Measurements from ENCODE around the gene DIPK1B.

The DIPK1B gene

GRCh38 chr9:136728080-136728547 is 15.7 kb downstream of the DIPK1B start:
- H3K9me3 ChIP-seq (ENCODE audit: low read length), result no peaks in the 10 kb centered on the region
- peak overlapping the region; percentile 44 to 97 for H3K4me3 ChIP-seq (ENCODE audit: low read depth in 1 of 2, low read length in 2 of 2)
- H3K27me3 ChIP-seq (ENCODE audit: control insufficient read depth in 1 of 2, insufficient read depth in 2 of 2, low read length in 2 of 2), result no peaks in the 10 kb centered on the region
- peaks cover 27% of the 10 kb centered on the region for H3K4me1 ChIP-seq (ENCODE audit: insufficient read depth, low read length)
- H3K9ac ChIP-seq (ENCODE audit: low read length), result peak overlapping the region; percentile 55
- H3K36me3 ChIP-seq (ENCODE audit: insufficient read depth, low read length), result peaks cover 33% of the 10 kb centered on the region
- peak overlapping the region; percentile 62 for H3K27ac ChIP-seq (ENCODE audit: low read depth, low read length)

GRCh38 chr9:136728548-136729123 is 16.3 kb downstream of the DIPK1B start:
- Histone ChIP-seq H3K27ac (ENCODE audit: low read depth, low read length) (peak overlapping the region; percentile 62), H3K4me3 (ENCODE audit: low read depth in 1 of 2, low read length in 2 of 2) (peak overlapping the region; percentile 44 to 97), H3K9me3 (ENCODE audit: low read length) (no peaks in the 10 kb centered on the region), H3K4me1 (ENCODE audit: insufficient read depth, low read length) (peaks cover 27% of the 10 kb centered on the region), H3K9ac (ENCODE audit: low read length) (peak overlapping the region; percentile 5), H3K27me3 (ENCODE audit: control insufficient read depth in 1 of 2, insufficient read depth in 2 of 2, low read length in 2 of 2) (no peaks in the 10 kb centered on the region), H3K36me3 (ENCODE audit: insufficient read depth, low read length) (peaks cover 28% of the 10 kb centered on the region)

GRCh38 chr9:136729144-136729543 is 16.8 kb downstream of the DIPK1B start:
- H3K27ac ChIP-seq (ENCODE audit: low read depth, low read length), result peak overlapping the region; percentile 3
- peak overlapping the region; percentile 44 to 97 for H3K4me3 ChIP-seq (ENCODE audit: low read depth in 1 of 2, low read length in 2 of 2)
- no peak overlapping the region for H3K9ac ChIP-seq (ENCODE audit: low read length)
- peaks cover 27% of the 10 kb centered on the region for H3K4me1 ChIP-seq (ENCODE audit: insufficient read depth, low read length)
- H3K36me3 ChIP-seq (ENCODE audit: insufficient read depth, low read length), result peaks cover 23% of the 10 kb centered on the region
- H3K9me3 ChIP-seq (ENCODE audit: low read length), result no peaks in the 10 kb centered on the region
- H3K27me3 ChIP-seq (ENCODE audit: control insufficient read depth in 1 of 2, insufficient read depth in 2 of 2, low read length in 2 of 2), result no peaks in the 10 kb centered on the region

GRCh38 chr9:136729926-136730325 is 17.6 kb downstream of the DIPK1B start:
- no peak overlapping the region for H3K9ac ChIP-seq (ENCODE audit: low read length)
- no peak overlapping the region for H3K27ac ChIP-seq (ENCODE audit: low read depth, low read length)
- no peaks in the 10 kb centered on the region for H3K9me3 ChIP-seq (ENCODE audit: low read length)
- no peak overlapping the region for H3K4me3 ChIP-seq (ENCODE audit: low read depth in 1 of 2, low read length in 2 of 2)
- H3K36me3 ChIP-seq (ENCODE audit: insufficient read depth, low read length), result peaks cover 17% of the 10 kb centered on the region
- no peaks in the 10 kb centered on the region for H3K27me3 ChIP-seq (ENCODE audit: control insufficient read depth in 1 of 2, insufficient read depth in 2 of 2, low read length in 2 of 2)
- H3K4me1 ChIP-seq (ENCODE audit: insufficient read depth, low read length), result peaks cover 27% of the 10 kb centered on the region

GRCh38 chr9:136732444-136733178 is 20.2 kb downstream of the DIPK1B start:
- H3K9me3 ChIP-seq (ENCODE audit: low read length), result no peaks in the 10 kb centered on the region
- H3K27ac ChIP-seq (ENCODE audit: low read depth, low read length), result no peak overlapping the region
- no peaks in the 10 kb centered on the region for H3K27me3 ChIP-seq (ENCODE audit: control insufficient read depth in 1 of 2, insufficient read depth in 2 of 2, low read length in 2 of 2)
- no peak overlapping the region for H3K4me3 ChIP-seq (ENCODE audit: low read depth in 1 of 2, low read length in 2 of 2)
- no peaks in the 10 kb centered on the region for H3K36me3 ChIP-seq (ENCODE audit: insufficient read depth, low read length)
- H3K9ac ChIP-seq (ENCODE audit: low read length), result no peak overlapping the region
- peaks cover 10% of the 10 kb centered on the region for H3K4me1 ChIP-seq (ENCODE audit: insufficient read depth, low read length)

GRCh38 chr9:136733611-136734010 is 21.2 kb downstream of the DIPK1B start:
- Histone ChIP-seq H3K9me3 (ENCODE audit: low read length) (no peaks in the 10 kb centered on the region), H3K36me3 (ENCODE audit: insufficient read depth, low read length) (no peaks in the 10 kb centered on the region), H3K27ac (ENCODE audit: low read depth, low read length) (no peak overlapping the region), H3K4me1 (ENCODE audit: insufficient read depth, low read length) (peaks cover 10% of the 10 kb centered on the region), H3K4me3 (ENCODE audit: low read depth in 1 of 2, low read length in 2 of 2) (no peak overlapping the region), H3K27me3 (ENCODE audit: control insufficient read depth in 1 of 2, insufficient read depth in 2 of 2, low read length in 2 of 2) (no peaks in the 10 kb centered on the region), H3K9ac (ENCODE audit: low read length) (no peak overlapping the region)

GRCh38 chr9:136734837-136735496 is 22.6 kb downstream of the DIPK1B start:
- H3K4me1 ChIP-seq (ENCODE audit: insufficient read depth, low read length), result no peaks in the 10 kb centered on the region

GRCh38 chr9:136735812-136736480 is 23.6 kb downstream of the DIPK1B start:
- H3K9ac ChIP-seq (ENCODE audit: low read length), result no peak overlapping the region
- H3K27ac ChIP-seq (ENCODE audit: low read depth, low read length), result no peak overlapping the region
- H3K36me3 ChIP-seq (ENCODE audit: insufficient read depth, low read length), result no peaks in the 10 kb centered on the region
- H3K4me3 ChIP-seq (ENCODE audit: low read depth in 1 of 2, low read length in 2 of 2), result no peak overlapping the region
- H3K4me1 ChIP-seq (ENCODE audit: insufficient read depth, low read length), result no peaks in the 10 kb centered on the region
- peaks cover 0 to 8% of the 10 kb centered on the region in 2 donors for H3K27me3 ChIP-seq (ENCODE audit: control insufficient read depth in 1 of 2, insufficient read depth in 2 of 2, low read length in 2 of 2)
- H3K9me3 ChIP-seq (ENCODE audit: low read length), result no peaks in the 10 kb centered on the region

More at GRCh38 chr9:136734837-136735496, 22.6 kb downstream of the DIPK1B start:
- H3K27me3 ChIP-seq (ENCODE audit: control insufficient read depth in 1 of 2, insufficient read depth in 2 of 2, low read length in 2 of 2), result no peaks in the 10 kb centered on the region
- H3K4me3 ChIP-seq (ENCODE audit: low read depth in 1 of 2, low read length in 2 of 2), result no peak overlapping the region
- no peak overlapping the region for H3K9ac ChIP-seq (ENCODE audit: low read length)
- no peak overlapping the region for H3K27ac ChIP-seq (ENCODE audit: low read depth, low read length)
- no peaks in the 10 kb centered on the region for H3K9me3 ChIP-seq (ENCODE audit: low read length)
- no peaks in the 10 kb centered on the region for H3K36me3 ChIP-seq (ENCODE audit: insufficient read depth, low read length)

GRCh38 chr9:136738960-136739359 is 26.6 kb downstream of the DIPK1B start:
- H3K4me1 ChIP-seq (ENCODE audit: insufficient read depth, low read length), result no peaks in the 10 kb centered on the region
- no peak overlapping the region for H3K4me3 ChIP-seq (ENCODE audit: low read depth in 1 of 2, low read length in 2 of 2)
- H3K9ac ChIP-seq (ENCODE audit: low read length), result no peak overlapping the region
- peaks cover 13 to 38% of the 10 kb centered on the region in 2 donors for H3K27me3 ChIP-seq (ENCODE audit: control insufficient read depth in 1 of 2, insufficient read depth in 2 of 2, low read length in 2 of 2)
- no peaks in the 10 kb centered on the region for H3K36me3 ChIP-seq (ENCODE audit: insufficient read depth, low read length)
- H3K9me3 ChIP-seq (ENCODE audit: low read length), result no peaks in the 10 kb centered on the region
- no peak overlapping the region for H3K27ac ChIP-seq (ENCODE audit: low read depth, low read length)

- H3K9ac ChIP-seq (ENCODE audit: low read length), result no peak overlapping the region
- no peaks in the 10 kb centered on the region for H3K36me3 ChIP-seq (ENCODE audit: insufficient read depth, low read length)
- no peaks in the 10 kb centered on the region for H3K9me3 ChIP-seq (ENCODE audit: low read length)
- no peaks in the 10 kb centered on the region for H3K4me1 ChIP-seq (ENCODE audit: insufficient read depth, low read length)
- H3K27ac ChIP-seq (ENCODE audit: low read depth, low read length), result no peak overlapping the region
- H3K27me3 ChIP-seq (ENCODE audit: control insufficient read depth in 1 of 2, insufficient read depth in 2 of 2, low read length in 2 of 2), result peaks cover 13 to 43% of the 10 kb centered on the region in 2 donors
- no peak overlapping the region for H3K4me3 ChIP-seq (ENCODE audit: low read depth in 1 of 2, low read length in 2 of 2)
Measured at GRCh38 chr9:136739509-136739908, 27.1 kb downstream of the DIPK1B start.

- Histone ChIP-seq H3K4me1 (ENCODE audit: insufficient read depth, low read length) (no peaks in the 10 kb centered on the region), H3K36me3 (ENCODE audit: insufficient read depth, low read length) (no peaks in the 10 kb centered on the region), H3K9ac (ENCODE audit: low read length) (no peak overlapping the region), H3K27me3 (ENCODE audit: control insufficient read depth in 1 of 2, insufficient read depth in 2 of 2, low read length in 2 of 2) (peaks cover 13 to 46% of the 10 kb centered on the region in 2 donors), H3K27ac (ENCODE audit: low read depth, low read length) (no peak overlapping the region), H3K4me3 (ENCODE audit: low read depth in 1 of 2, low read length in 2 of 2) (no peak overlapping the region), H3K9me3 (ENCODE audit: low read length) (no peaks in the 10 kb centered on the region)
Measured at GRCh38 chr9:136740069-136740468, 27.7 kb downstream of the DIPK1B start.
